IMR-90 (cell line): ENCODE measurements around the gene BCL11A. TPM values are rescaled to one million over a fixed set of nuclear protein-coding genes. Genes with fewer than 3 reads are reported as not detected.

Source experiments
- ATAC-seq: fragments of 200-7000 bp; cut with Tn5 transposase; 2 replicates; pipeline ENCODE4 v1.9.1; 2020; ENCODE audit warnings: low read depth, mild to moderate bottlenecking, moderate library complexity
- BruUV-seq: library from RNA; stranded (reverse); fragments of 400-500 nt; replicated peaks from 2 replicates; lab custom pipeline; 2021; lab: Mats Ljungman, UMichigan
- CTCF ChIA-PET: fragments of 300-600 bp; formaldehyde crosslinking; extraction: SDS; loops from one replicate; lab custom pipeline; 2021; ENCODE audit warnings: antibody characterized with exemption; lab: Yijun Ruan, JAX
- POLR2A ChIA-PET: fragments of 300-600 bp; sonication (Branson Sonifier 250); formaldehyde crosslinking; loops from one replicate; lab custom pipeline; 2022; ENCODE audit warnings: antibody characterized with exemption; ENCODE audit not compliant: unreplicated experiment; lab: Charles Lee
- DNase-seq: peaks from one replicate; pipeline ENCODE4 v3.0.0; 2013
- H2AFZ ChIP-seq: replicated peaks from 2 replicates; pipeline ENCODE3; 2013; ENCODE audit warnings: low read length, mild to moderate bottlenecking; ENCODE audit not compliant: poor library complexity
- H2AK5ac ChIP-seq: 2 replicates; pipeline ENCODE4 v1.6.1; 2013; ENCODE audit warnings: low read depth, low read length, inconsistent platforms
- H2AK9ac ChIP-seq: replicated peaks from 2 replicates; pipeline ENCODE3; 2013; ENCODE audit warnings: mild to moderate bottlenecking, low read depth, low read length, moderate library complexity; ENCODE audit not compliant: poor library complexity
- H2BK120ac ChIP-seq: 2 replicates; pipeline ENCODE4 v1.6.1; 2013; ENCODE audit warnings: low read depth, low read length, inconsistent platforms
- H2BK15ac ChIP-seq: 3 replicates; pipeline ENCODE4 v1.6.1; 2013; ENCODE audit warnings: low read depth, low read length, inconsistent platforms
- H2BK20ac ChIP-seq: 2 replicates; pipeline ENCODE4 v1.6.1; 2013; ENCODE audit warnings: low read depth, mild to moderate bottlenecking, inconsistent platforms, low read length, moderate library complexity
- H2BK5ac ChIP-seq: 2 replicates; pipeline ENCODE4 v1.6.1; 2013; ENCODE audit warnings: mild to moderate bottlenecking, low read depth, low read length, inconsistent platforms; ENCODE audit not compliant: poor library complexity, severe bottlenecking
- H3K14ac ChIP-seq: replicated peaks from 2 replicates; pipeline ENCODE4 v1.6.1; 2013; ENCODE audit warnings: low read depth, low read length, inconsistent platforms
- H3K18ac ChIP-seq: 2 replicates; pipeline ENCODE4 v1.6.1; 2013; ENCODE audit warnings: low read depth, low read length, control low read depth
- H3K23ac ChIP-seq: 2 replicates; pipeline ENCODE4 v1.6.1; 2013; ENCODE audit warnings: low read depth, low read length, inconsistent platforms
- H3K27ac ChIP-seq: 2 replicates; pipeline ENCODE4 v1.5.1; 2013; ENCODE audit warnings: mild to moderate bottlenecking, control low read depth, low read length; ENCODE audit not compliant: insufficient read depth
- H3K27me3 ChIP-seq: 2 replicates; pipeline ENCODE4 v1.6.1; 2013; ENCODE audit warnings: low read length; ENCODE audit not compliant: control insufficient read depth, insufficient read depth
- H3K36me3 ChIP-seq: 2 replicates; pipeline ENCODE4 v1.6.1; 2013; ENCODE audit warnings: low read length, mixed read lengths; ENCODE audit not compliant: control insufficient read depth, insufficient read depth
- H3K4ac ChIP-seq: 2 replicates; pipeline ENCODE4 v1.6.1; 2013; ENCODE audit warnings: low read depth, low read length, inconsistent platforms
- H3K4me1 ChIP-seq: 2 replicates; pipeline ENCODE4 v1.6.1; 2013; ENCODE audit warnings: low read length, mixed read lengths; ENCODE audit not compliant: control insufficient read depth, insufficient read depth
- H3K4me2 ChIP-seq: 2 replicates; pipeline ENCODE4 v1.6.1; 2013; ENCODE audit warnings: low read depth, mild to moderate bottlenecking, control low read depth, low read length, moderate library complexity
- H3K4me3 ChIP-seq: 2 replicates; pipeline ENCODE4 v1.5.1; 2013; ENCODE audit warnings: low read depth, mild to moderate bottlenecking, control low read depth, low read length, moderate library complexity; ENCODE audit not compliant: insufficient read depth
- H3K56ac ChIP-seq: 2 replicates; pipeline ENCODE4 v1.6.1; 2013; ENCODE audit warnings: low read length, inconsistent platforms; ENCODE audit not compliant: insufficient read depth; ENCODE audit errors: extremely low read depth
- H3K79me1 ChIP-seq, 2 experiments: 2 replicates each; pipeline ENCODE4 v1.6.1; 2013; ENCODE audit warnings: low read length in 2 of 2, inconsistent platforms in 1 of 2, low read depth in 1 of 2
- H3K9ac ChIP-seq: 2 replicates; pipeline ENCODE4 v1.6.1; 2013; ENCODE audit warnings: low read depth, low read length, control low read depth
- H3K9me1 ChIP-seq: 2 replicates; pipeline ENCODE4 v1.6.1; 2013; ENCODE audit warnings: low read length, inconsistent platforms; ENCODE audit not compliant: insufficient read depth
- H3K9me3 ChIP-seq: 2 replicates; pipeline ENCODE4 v1.6.1; 2013; ENCODE audit warnings: low read length; ENCODE audit not compliant: control insufficient read depth, insufficient read depth
- H4K20me1 ChIP-seq: 2 replicates; pipeline ENCODE4 v1.6.1; 2013; ENCODE audit warnings: low read length, inconsistent platforms; ENCODE audit not compliant: insufficient read depth
- H4K5ac ChIP-seq: 2 replicates; pipeline ENCODE4 v1.6.1; 2013; ENCODE audit warnings: mild to moderate bottlenecking, low read depth, low read length, control low read depth
- H4K8ac ChIP-seq, 2 experiments: 2 replicates each; pipeline ENCODE4 v1.6.1; 2013; ENCODE audit warnings: low read depth in 2 of 2, low read length in 2 of 2, control low read depth in 1 of 2, inconsistent platforms in 1 of 2
- H4K91ac ChIP-seq: 2 replicates; pipeline ENCODE4 v1.6.1; 2013; ENCODE audit warnings: low read depth, low read length, inconsistent platforms; ENCODE audit not compliant: insufficient read depth
- BHLHE40 ChIP-seq: fragments of 150-350 bp; IDR thresholded peaks from 2 replicates; pipeline ENCODE4 v1.6.1; 2016; ENCODE audit warnings: mild to moderate bottlenecking, low read depth, low read length
- CEBPB ChIP-seq: IDR thresholded peaks from 2 replicates; pipeline ENCODE4 v1.6.1; 2012; ENCODE audit warnings: low read depth, low read length, improper control_type of control experiment
- CHD1 ChIP-seq: IDR thresholded peaks from 2 replicates; pipeline ENCODE4 v1.6.1; 2012; ENCODE audit warnings: low read depth, low read length, improper control_type of control experiment
- CTCF ChIP-seq: conservative IDR thresholded peaks from 2 replicates; pipeline ENCODE4 v1.5.1; 2012; ENCODE audit warnings: mild to moderate bottlenecking, low read depth, low read length, improper control_type of control experiment
- ELK1 ChIP-seq: fragments of 150-350 bp; IDR thresholded peaks from 2 replicates; pipeline ENCODE4 v1.6.1; 2016; ENCODE audit warnings: low read depth, mild to moderate bottlenecking, low read length, moderate library complexity, borderline replicate concordance
- FOS ChIP-seq: fragments of 150-350 bp; IDR thresholded peaks from 2 replicates; pipeline ENCODE4 v1.6.1; 2016; ENCODE audit warnings: low read depth, low read length
- MAFK ChIP-seq: IDR thresholded peaks from 2 replicates; pipeline ENCODE4 v1.6.1; 2012; ENCODE audit warnings: low read depth, low read length, improper control_type of control experiment
- MAZ ChIP-seq: IDR thresholded peaks from 2 replicates; pipeline ENCODE4 v1.6.1; 2012; ENCODE audit warnings: low read depth, mild to moderate bottlenecking, low read length, improper control_type of control experiment, moderate library complexity, borderline replicate concordance
- MXI1 ChIP-seq: IDR thresholded peaks from 2 replicates; pipeline ENCODE4 v1.6.1; 2012; ENCODE audit warnings: low read depth, mild to moderate bottlenecking, low read length, moderate library complexity, borderline replicate concordance
- NFE2L2 ChIP-seq: fragments of 150-350 bp; IDR thresholded peaks from 2 replicates; pipeline ENCODE4 v1.6.1; 2016; ENCODE audit warnings: low read depth, mild to moderate bottlenecking, low read length
- POLR2A ChIP-seq: IDR thresholded peaks from 2 replicates; pipeline ENCODE4 v1.6.1; 2012; ENCODE audit warnings: mild to moderate bottlenecking, low read depth, low read length
- RAD21 ChIP-seq: IDR thresholded peaks from 2 replicates; pipeline ENCODE4 v1.6.1; 2012; ENCODE audit warnings: low read length, improper control_type of control experiment
- RCOR1 ChIP-seq: IDR thresholded peaks from 2 replicates; pipeline ENCODE4 v1.6.1; 2012; ENCODE audit warnings: mild to moderate bottlenecking, low read length, improper control_type of control experiment; ENCODE audit not compliant: insufficient replicate concordance
- RFX5 ChIP-seq: IDR thresholded peaks from 2 replicates; pipeline ENCODE4 v1.8.0; 2012; ENCODE audit warnings: low read depth, mild to moderate bottlenecking, low read length, moderate library complexity
- SMC3 ChIP-seq: fragments of 150-350 bp; IDR thresholded peaks from 2 replicates; pipeline ENCODE4 v1.6.1; 2016; ENCODE audit warnings: low read depth, mild to moderate bottlenecking, antibody characterized with exemption, low read length, moderate library complexity
- dilution Hi-C: fragments of 300-500 bp; cut with HindIII; formaldehyde crosslinking; loops from one replicate; pipeline ENCODE4 v1.14.3; 2018; ENCODE audit warnings: low sequenced_read_pairs; ENCODE audit not compliant: unreplicated experiment
- in situ Hi-C: fragments of 300-500 bp; cut with MboI; formaldehyde crosslinking; loops from 3 replicates; pipeline ENCODE4 v1.14.3; 2019; ENCODE audit warnings: low sequenced_read_pairs, inconsistent platforms, mixed read lengths
- intact Hi-C: fragments of 100-400 bp; cut with micrococcal nuclease; formaldehyde crosslinking; loops from 2 replicates; pipeline ENCODE4 v1.10.0; 2022
- polyA plus RNA-seq, 3 experiments: library from polyadenylated mRNA; depleted of rRNA; stranded (reverse); fragments of >200 nt; gene quantifications; 2 replicates each; pipeline ENCODE4 v1.2.3, GENCODE V29; 2012; ENCODE audit warnings: low replicate concordance in 1 of 3
- total RNA-seq: library from RNA; depleted of rRNA; stranded (reverse); fragments of >200 nt; gene quantifications from 2 replicates; pipeline ENCODE4 v1.2.3, GENCODE V29; 2012
- TF ChIP-seq, protein P1 (sequence below): fragments of 150-350 bp; IDR thresholded peaks from 2 replicates; pipeline ENCODE4 v1.6.1; 2017; ENCODE audit warnings: mild to moderate bottlenecking, antibody characterized with exemption, low read length, low read depth

The BCL11A gene
- total and polyA plus RNA-seq, 2 of the 4 experiments (the other 2 are of a cell fraction), result 1.0 to 1.1 TPM

- H2AFZ ChIP-seq, result no peak overlapping the region
- CTCF ChIA-PET, result no interaction called here
- H3K27me3 ChIP-seq, result no peaks in the 10 kb centered on the region
- dilution Hi-C loops, result no loop called here
- no peak overlapping the region for H2AK9ac ChIP-seq
- POLR2A ChIA-PET, result no interaction called here
- no peak overlapping the region for H3K56ac ChIP-seq
- no peaks in the 10 kb centered on the region for H3K9me3 ChIP-seq
- no peak overlapping the region for H4K8ac ChIP-seq
- H3K18ac ChIP-seq, result no peak overlapping the region
- no peak overlapping the region for H2BK120ac ChIP-seq
- no peak overlapping the region for H2AK5ac ChIP-seq
- no TSS peak for BruUV-seq
- no peak overlapping the region for H3K14ac ChIP-seq
- H3K23ac ChIP-seq, result no peak overlapping the region
- no peak overlapping the region for H2BK15ac ChIP-seq
- H2BK20ac ChIP-seq, result no peak overlapping the region
- H4K20me1 ChIP-seq, result no peaks in the 10 kb centered on the region
- no peaks in the 10 kb centered on the region for H3K36me3 ChIP-seq
- no peak overlapping the region for H3K4me2 ChIP-seq
- ATAC-seq, result no peak
- H3K4me1 ChIP-seq, result no peaks in the 10 kb centered on the region
- no peak overlapping the region for H3K4ac ChIP-seq
- no peak overlapping the region for H3K4me3 ChIP-seq
- TF ChIP-seq, protein P1, sequence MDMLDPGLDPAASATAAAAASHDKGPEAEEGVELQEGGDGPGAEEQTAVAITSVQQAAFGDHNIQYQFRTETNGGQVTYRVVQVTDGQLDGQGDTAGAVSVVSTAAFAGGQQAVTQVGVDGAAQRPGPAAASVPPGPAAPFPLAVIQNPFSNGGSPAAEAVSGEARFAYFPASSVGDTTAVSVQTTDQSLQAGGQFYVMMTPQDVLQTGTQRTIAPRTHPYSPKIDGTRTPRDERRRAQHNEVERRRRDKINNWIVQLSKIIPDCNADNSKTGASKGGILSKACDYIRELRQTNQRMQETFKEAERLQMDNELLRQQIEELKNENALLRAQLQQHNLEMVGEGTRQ, result no peak
- TF ChIP-seq RFX5 (no peak), MAZ (no peak), MAFK (no peak), FOS (no peak), NFE2L2 (no peak), CTCF (no peak), MXI1 (no peak), ELK1 (no peak), CHD1 (no peak), POLR2A (no peak), CEBPB (no peak), SMC3 (no peak), RCOR1 (no peak), BHLHE40 (no peak), RAD21 (no peak)
- in situ Hi-C loops, result no loop called here
- no peak overlapping the region for H4K91ac ChIP-seq
- intact Hi-C loops, result no loop called here
- DNase-seq, result no peak
- no peaks in the 10 kb centered on the region for H3K9me1 ChIP-seq
- H2BK5ac ChIP-seq, result no peak overlapping the region
- H3K79me1 ChIP-seq, result no peaks in the 10 kb centered on the region
- no peak overlapping the region for H3K9ac ChIP-seq
- H3K27ac ChIP-seq, result no peak overlapping the region
- no peak overlapping the region for H4K5ac ChIP-seq
Measured at GRCh38 chr2:60415814-60416213, 137.6 kb downstream of the BCL11A start.
